ENCODE results near the gene CMSS1.

GRCh38 chr3:99869621-99870020, 52.0 kb downstream of the CMSS1 start:
- TF ChIP-seq CTCF (conservative IDR thresholded peaks at IDR 0.05; ENCODE audit: low read length) (no peak), EZH2phosphoT487 (IDR thresholded peaks at IDR 0.05; ENCODE audit: borderline replicate concordance) (no peak)

Measured in Loucy (cell line).